Daoy (cell line): Measurements from ENCODE around the gene MLN. TPM values are rescaled to one million over a fixed set of nuclear protein-coding genes. Genes with fewer than 3 reads are reported as not detected.

Experiments used
- DNase-seq: peaks from one replicate; pipeline ENCODE4 v3.0.0-alpha.2; 2015; ENCODE audit warnings: low read depth
- total RNA-seq: library from RNA; depleted of rRNA; stranded (reverse); fragments of >200 nt; shearing (Covaris generic); gene quantifications from 2 replicates; pipeline ENCODE4 v1.2.3, GENCODE V29; 2014; rRNA removed

The MLN gene
- not detected in 2 replicates for total RNA-seq

- no peak for DNase-seq
Measured at GRCh38 chr6:33803571-33804053, at the start of gene MLN. Gene MLN (minus strand): TSS chr6:33804003. CDS start chr6:33801163, 2,840 bp downstream.

GRCh38 chr6:33853026-33853425, 49.2 kb upstream of the MLN start:
- DNase-seq, result no peak

GRCh38 chr6:33851959-33852358, 48.2 kb upstream of the MLN start:
- DNase-seq, result peak; percentile 35

- DNase-seq, result no peak
Measured at GRCh38 chr6:33850869-33851541, 47.2 kb upstream of the MLN start.

GRCh38 chr6:33850296-33850695, 46.5 kb upstream of the MLN start:
- no peak for DNase-seq

- DNase-seq, result no peak
Measured at GRCh38 chr6:33849500-33850075, 45.8 kb upstream of the MLN start.

GRCh38 chr6:33848484-33848883, 44.7 kb upstream of the MLN start:
- no peak for DNase-seq

GRCh38 chr6:33847867-33848266, 44.1 kb upstream of the MLN start:
- DNase-seq, result no peak

GRCh38 chr6:33847078-33847477, 43.3 kb upstream of the MLN start:
- no peak for DNase-seq

GRCh38 chr6:33846226-33846625, 42.4 kb upstream of the MLN start:
- DNase-seq, result no peak

GRCh38 chr6:33845031-33845745, 41.4 kb upstream of the MLN start:
- DNase-seq, result no peak

GRCh38 chr6:33843131-33844121, 39.6 kb upstream of the MLN start:
- DNase-seq, result no peak

GRCh38 chr6:33841868-33842267, 38.1 kb upstream of the MLN start:
- no peak for DNase-seq

- DNase-seq, result no peak
Measured at GRCh38 chr6:33841070-33841469, 37.3 kb upstream of the MLN start.

GRCh38 chr6:33840048-33840926, 36.5 kb upstream of the MLN start:
- DNase-seq, result peak; percentile 98

GRCh38 chr6:33839399-33840047, 35.7 kb upstream of the MLN start:
- DNase-seq, result no peak

GRCh38 chr6:33838983-33839382, 35.2 kb upstream of the MLN start:
- DNase-seq, result no peak

- no peak for DNase-seq
Measured at GRCh38 chr6:33837971-33838665, 34.3 kb upstream of the MLN start.

GRCh38 chr6:33836806-33837469, 33.1 kb upstream of the MLN start:
- no peak for DNase-seq
